ENCODE results near the gene SGCA. TPM values are rescaled to one million over a fixed set of nuclear protein-coding genes. Genes with fewer than 3 reads are reported as not detected.

SGCA gene
- total RNA-seq, 1 donor from 2014 or later = not detected

DNA sequence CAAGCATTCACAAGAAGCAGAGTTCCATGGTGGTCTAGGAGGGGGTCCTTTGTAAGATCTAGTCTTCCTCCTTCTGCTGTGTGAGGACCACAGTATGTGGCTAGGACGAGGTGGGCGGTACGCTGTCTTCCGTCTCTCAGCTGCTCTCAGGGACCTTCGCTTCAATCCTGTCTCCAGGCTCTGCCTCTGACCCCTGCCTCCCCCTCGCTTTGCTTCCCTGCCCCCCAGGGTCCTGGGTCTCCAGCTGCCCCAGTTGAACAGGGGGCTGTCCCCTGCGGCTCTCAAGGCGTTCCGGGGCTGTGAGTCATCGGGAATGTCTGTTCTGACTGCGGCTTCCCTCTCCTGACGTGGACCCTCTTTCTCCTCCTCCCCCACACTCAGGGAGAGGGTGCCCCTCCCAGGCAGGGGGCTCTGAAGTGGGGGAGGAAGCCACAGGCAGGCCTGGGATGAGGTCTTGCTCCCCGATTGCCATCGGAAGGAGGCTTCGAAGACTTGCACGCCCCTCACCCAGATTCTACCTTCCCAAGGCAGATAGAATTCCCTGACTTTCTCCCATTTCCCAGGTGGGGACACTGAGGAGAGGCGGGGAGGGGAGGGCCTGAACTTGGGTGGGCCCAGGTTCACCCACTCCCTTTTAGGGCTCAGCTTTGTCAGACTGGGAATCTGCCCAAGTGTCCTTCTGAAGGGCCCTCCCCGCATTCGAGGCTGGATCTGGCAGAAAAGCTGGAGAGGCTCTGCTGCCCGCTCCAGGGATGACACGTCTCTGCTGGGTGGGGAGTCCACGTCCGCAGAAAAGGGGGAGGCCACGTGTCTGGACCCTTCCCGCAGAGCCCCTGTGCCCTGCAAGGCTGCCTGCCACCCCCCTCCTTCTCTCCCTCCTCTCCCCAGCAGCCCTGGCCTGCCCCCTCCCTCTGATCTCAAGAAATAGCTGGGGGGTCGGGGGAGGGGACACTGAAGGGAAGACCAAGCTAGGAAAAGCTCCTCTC, 44.7 kb downstream of the SGCA start:
- Mint-ChIP-seq H3K27ac (ENCODE audit: unreplicated experiment) (no peak overlapping the region), H3K4me3 (ENCODE audit: unreplicated experiment) (no peak overlapping the region), H3K9me3 (ENCODE audit: unreplicated experiment) (no peaks in the 10 kb centered on the region), H3K4me1 (ENCODE audit: unreplicated experiment) (peaks cover 7% of the 10 kb centered on the region), H3K27me3 (ENCODE audit: unreplicated experiment) (peaks cover 15% of the 10 kb centered on the region), H3K36me3 (ENCODE audit: low read depth, unreplicated experiment) (no peaks in the 10 kb centered on the region)
- no peak for DNase-seq (ENCODE audit: low spot score)
- TF ChIP-seq, protein P1, sequence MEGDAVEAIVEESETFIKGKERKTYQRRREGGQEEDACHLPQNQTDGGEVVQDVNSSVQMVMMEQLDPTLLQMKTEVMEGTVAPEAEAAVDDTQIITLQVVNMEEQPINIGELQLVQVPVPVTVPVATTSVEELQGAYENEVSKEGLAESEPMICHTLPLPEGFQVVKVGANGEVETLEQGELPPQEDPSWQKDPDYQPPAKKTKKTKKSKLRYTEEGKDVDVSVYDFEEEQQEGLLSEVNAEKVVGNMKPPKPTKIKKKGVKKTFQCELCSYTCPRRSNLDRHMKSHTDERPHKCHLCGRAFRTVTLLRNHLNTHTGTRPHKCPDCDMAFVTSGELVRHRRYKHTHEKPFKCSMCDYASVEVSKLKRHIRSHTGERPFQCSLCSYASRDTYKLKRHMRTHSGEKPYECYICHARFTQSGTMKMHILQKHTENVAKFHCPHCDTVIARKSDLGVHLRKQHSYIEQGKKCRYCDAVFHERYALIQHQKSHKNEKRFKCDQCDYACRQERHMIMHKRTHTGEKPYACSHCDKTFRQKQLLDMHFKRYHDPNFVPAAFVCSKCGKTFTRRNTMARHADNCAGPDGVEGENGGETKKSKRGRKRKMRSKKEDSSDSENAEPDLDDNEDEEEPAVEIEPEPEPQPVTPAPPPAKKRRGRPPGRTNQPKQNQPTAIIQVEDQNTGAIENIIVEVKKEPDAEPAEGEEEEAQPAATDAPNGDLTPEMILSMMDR (IDR thresholded peaks at IDR 0.05; ENCODE audit: unreplicated experiment) = no peak

GRCh38 chr17:50211249-50212120, 45.7 kb downstream of the SGCA start:
- no peak overlapping the region for H3K27ac Mint-ChIP-seq (ENCODE audit: unreplicated experiment)
- H3K9me3 Mint-ChIP-seq (ENCODE audit: unreplicated experiment) = no peaks in the 10 kb centered on the region
- TF ChIP-seq, protein P1 (IDR thresholded peaks at IDR 0.05; ENCODE audit: unreplicated experiment) = no peak
- DNase-seq (ENCODE audit: low spot score) = no peak
- peaks cover 5% of the 10 kb centered on the region for H3K4me1 Mint-ChIP-seq (ENCODE audit: unreplicated experiment)
- peaks cover 14% of the 10 kb centered on the region for H3K27me3 Mint-ChIP-seq (ENCODE audit: unreplicated experiment)
- H3K36me3 Mint-ChIP-seq (ENCODE audit: low read depth, unreplicated experiment) = no peaks in the 10 kb centered on the region
- H3K4me3 Mint-ChIP-seq (ENCODE audit: unreplicated experiment) = no peak overlapping the region

DNA sequence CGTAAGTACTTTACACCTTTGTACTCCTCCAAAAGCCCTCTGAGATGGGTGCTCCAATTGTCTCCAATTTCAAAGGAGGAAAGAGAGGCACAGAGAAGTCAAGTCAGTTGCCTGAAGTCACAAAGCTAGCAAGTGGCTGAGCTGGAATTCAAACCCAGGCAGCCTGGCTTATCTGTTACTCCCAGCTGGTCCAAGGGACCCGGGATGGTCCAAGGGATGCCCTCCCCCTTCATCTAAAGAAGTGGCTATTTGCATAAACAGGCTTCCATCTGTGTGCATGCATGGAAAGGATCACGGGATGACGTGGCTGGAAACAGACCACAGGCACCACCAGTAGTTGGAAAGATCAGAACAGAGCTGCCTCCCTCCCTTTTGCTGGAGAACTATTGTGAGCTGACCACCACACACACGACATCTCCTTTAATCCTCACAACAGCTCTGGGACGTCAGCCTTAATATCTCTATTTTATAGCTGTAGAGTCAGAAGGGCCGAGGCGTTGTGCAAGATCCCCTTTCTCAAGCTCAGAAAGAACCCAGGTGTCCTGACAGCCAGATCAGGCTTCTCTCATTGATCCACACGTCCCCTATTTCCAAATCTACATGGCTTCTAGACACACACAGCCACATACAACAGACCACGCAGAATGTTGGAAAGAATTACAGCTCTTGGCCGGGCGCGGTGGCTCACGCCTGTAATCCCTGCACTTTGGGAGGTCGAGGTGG, 46.5 kb downstream of the SGCA start:
- TF ChIP-seq, protein P1 (IDR thresholded peaks at IDR 0.05; ENCODE audit: unreplicated experiment) = no peak
- DNase-seq (ENCODE audit: low spot score) = no peak
- no peak overlapping the region for H3K4me3 Mint-ChIP-seq (ENCODE audit: unreplicated experiment)
- H3K4me1 Mint-ChIP-seq (ENCODE audit: unreplicated experiment) = peaks cover 5% of the 10 kb centered on the region
- peaks cover 15% of the 10 kb centered on the region for H3K27me3 Mint-ChIP-seq (ENCODE audit: unreplicated experiment)
- H3K36me3 Mint-ChIP-seq (ENCODE audit: low read depth, unreplicated experiment) = no peaks in the 10 kb centered on the region
- H3K9me3 Mint-ChIP-seq (ENCODE audit: unreplicated experiment) = no peaks in the 10 kb centered on the region
- no peak overlapping the region for H3K27ac Mint-ChIP-seq (ENCODE audit: unreplicated experiment)

- DNase-seq (ENCODE audit: low spot score) = no peak
These were observed 47.5 kb downstream of the SGCA start for GRCh38 chr17:50213026-50214022.

More at GRCh38 chr17:50213026-50214022, 47.5 kb downstream of the SGCA start:
- H3K27me3 Mint-ChIP-seq (ENCODE audit: unreplicated experiment) = peaks cover 11% of the 10 kb centered on the region
- TF ChIP-seq, protein P1 (IDR thresholded peaks at IDR 0.05; ENCODE audit: unreplicated experiment) = no peak
- H3K4me1 Mint-ChIP-seq (ENCODE audit: unreplicated experiment) = peaks cover 5% of the 10 kb centered on the region
- H3K27ac Mint-ChIP-seq (ENCODE audit: unreplicated experiment) = no peak overlapping the region
- no peaks in the 10 kb centered on the region for H3K9me3 Mint-ChIP-seq (ENCODE audit: unreplicated experiment)
- H3K4me3 Mint-ChIP-seq (ENCODE audit: unreplicated experiment) = peak overlapping the region; percentile 65
- H3K36me3 Mint-ChIP-seq (ENCODE audit: low read depth, unreplicated experiment) = no peaks in the 10 kb centered on the region
